Keratinocyte (primary cell): ENCODE measurements around the gene ZNF132. TPM values are rescaled to one million over a fixed set of nuclear protein-coding genes. Genes with fewer than 3 reads are reported as not detected.

Source experiments
- DNase-seq: peaks from one replicate; pipeline ENCODE4 v3.0.0-alpha.2; 2011; ENCODE audit warnings: low read depth, missing footprints, low spot score
- FAIRE-seq: peaks from 2 replicates; lab custom pipeline; 2011; peaks lifted over from hg19 to GRCh38; lab: Jason Lieb, UNC
- H2AFZ ChIP-seq: 2 replicates; pipeline ENCODE4 v1.6.0; 2012; ENCODE audit warnings: low read length, control low read depth, inconsistent platforms; ENCODE audit not compliant: control insufficient read depth
- H3K27ac ChIP-seq: 2 replicates; pipeline ENCODE4 v1.5.1; 2011; ENCODE audit warnings: low read length; ENCODE audit not compliant: control insufficient read depth, insufficient read depth
- H3K27me3 ChIP-seq: 3 replicates; pipeline ENCODE4 v1.6.0; 2011; ENCODE audit warnings: low read length; ENCODE audit not compliant: control insufficient read depth, insufficient read depth; ENCODE audit errors: extremely low read depth
- H3K36me3 ChIP-seq, 2 experiments: 2 replicates in 1 of 2; 3 replicates in 1 of 2; pipeline ENCODE4 v1.5.1; 2011; ENCODE audit warnings: low read length in 2 of 2, mild to moderate bottlenecking in 1 of 2; ENCODE audit not compliant: control insufficient read depth in 2 of 2, insufficient read depth in 2 of 2; ENCODE audit errors: extremely low read depth in 1 of 2
- H3K4me1 ChIP-seq: 3 replicates; pipeline ENCODE4 v1.5.1; 2011; ENCODE audit warnings: low read length; ENCODE audit not compliant: control insufficient read depth, insufficient read depth; ENCODE audit errors: extremely low read depth
- H3K4me2 ChIP-seq: 3 replicates; pipeline ENCODE4 v1.6.0; 2011; ENCODE audit warnings: low read depth, low read length; ENCODE audit not compliant: control insufficient read depth, insufficient read depth; ENCODE audit errors: extremely low read depth
- H3K4me3 ChIP-seq, 3 experiments: fragments of 200-600 bp in 1 of 3; sonication (generic) in 1 of 3; 2 replicates in 2 of 3; 3 replicates in 1 of 3; pipeline ENCODE4 v1.5.1; 2011 to 2016; ENCODE audit warnings: low read length in 3 of 3, mild to moderate bottlenecking in 3 of 3, control low read depth in 2 of 3, inconsistent platforms in 1 of 3, low read depth in 1 of 3, mixed read lengths in 1 of 3, mixed run types in 1 of 3, moderate library complexity in 1 of 3; ENCODE audit not compliant: control insufficient read depth in 2 of 3, insufficient read depth in 2 of 3; ENCODE audit errors: extremely low read depth in 1 of 3
- H3K79me2 ChIP-seq: 2 replicates; pipeline ENCODE4 v1.6.0; 2012; ENCODE audit warnings: low read length; ENCODE audit not compliant: control insufficient read depth, insufficient read depth
- H3K9ac ChIP-seq: 3 replicates; pipeline ENCODE4 v1.6.0; 2011; ENCODE audit warnings: low read length; ENCODE audit not compliant: control insufficient read depth, insufficient read depth; ENCODE audit errors: extremely low read depth
- H3K9me1 ChIP-seq: 3 replicates; pipeline ENCODE4 v1.6.0; 2011; ENCODE audit warnings: low read length; ENCODE audit not compliant: control insufficient read depth, insufficient read depth; ENCODE audit errors: extremely low read depth
- H3K9me3 ChIP-seq: 2 replicates; pipeline ENCODE4 v1.5.1; 2012; ENCODE audit warnings: low read depth, low read length; ENCODE audit not compliant: control insufficient read depth
- H4K20me1 ChIP-seq: 3 replicates; pipeline ENCODE4 v1.6.0; 2011; ENCODE audit warnings: low read length; ENCODE audit not compliant: control insufficient read depth, insufficient read depth; ENCODE audit errors: extremely low read depth
- EZH2 ChIP-seq: IDR thresholded peaks from one replicate; pipeline ENCODE4 v1.6.1; 2012; ENCODE audit warnings: inconsistent platforms, mild to moderate bottlenecking, low read length, moderate library complexity
- dilution Hi-C: fragments of 300-500 bp; cut with MboI; formaldehyde crosslinking; loops from one replicate; pipeline ENCODE4 v1.7.0; 2020; ENCODE audit warnings: low sequenced_read_pairs; ENCODE audit not compliant: extremely low pct_ligation_motif_present
- polyA plus RNA-seq, 5 experiments: library from polyadenylated mRNA; depleted of rRNA in 3 of 5; stranded (reverse) in 3 of 5; stranded (forward) in 1 of 5; unstranded in 1 of 5; fragments of >200 nt; gene quantifications; 1 replicate in 1 of 5; 2 replicates in 3 of 5; 3 replicates in 1 of 5; pipeline versions ENCODE4 v1.2.1 to v1.2.3, GENCODE V29; 2011 to 2012; ENCODE audit warnings: missing spikeins in 2 of 5, low read depth in 1 of 5, low replicate concordance in 1 of 5
- TF ChIP-seq, protein P1 (sequence below), 3 experiments: IDR thresholded peaks in 1 of 3; conservative IDR thresholded peaks in 1 of 3; optimal IDR thresholded peaks in 1 of 3; 2 replicates in 2 of 3; 3 replicates in 1 of 3; pipeline versions ENCODE3 to v1.5.1; 2011; ENCODE audit warnings: low read length in 3 of 3, mild to moderate bottlenecking in 3 of 3, moderate library complexity in 2 of 3, control low read depth in 1 of 3, inconsistent platforms in 1 of 3; ENCODE audit not compliant: insufficient read depth in 2 of 3; ENCODE audit errors: extremely low read depth in 1 of 3

ZNF132 gene
- polyA plus RNA-seq, 1 donor (not counting 4 experiments of a cell fraction or from before 2014, with no cell fraction given), result 1.6 TPM

GRCh38 chr19:58460039-58460438, 20.1 kb upstream of the ZNF132 start:
- H4K20me1 ChIP-seq, result no peaks in the 10 kb centered on the region
- FAIRE-seq (peak; percentile 100), DNase-seq (no peak)
- TF ChIP-seq EZH2, result no peak
- TF ChIP-seq, protein P1, sequence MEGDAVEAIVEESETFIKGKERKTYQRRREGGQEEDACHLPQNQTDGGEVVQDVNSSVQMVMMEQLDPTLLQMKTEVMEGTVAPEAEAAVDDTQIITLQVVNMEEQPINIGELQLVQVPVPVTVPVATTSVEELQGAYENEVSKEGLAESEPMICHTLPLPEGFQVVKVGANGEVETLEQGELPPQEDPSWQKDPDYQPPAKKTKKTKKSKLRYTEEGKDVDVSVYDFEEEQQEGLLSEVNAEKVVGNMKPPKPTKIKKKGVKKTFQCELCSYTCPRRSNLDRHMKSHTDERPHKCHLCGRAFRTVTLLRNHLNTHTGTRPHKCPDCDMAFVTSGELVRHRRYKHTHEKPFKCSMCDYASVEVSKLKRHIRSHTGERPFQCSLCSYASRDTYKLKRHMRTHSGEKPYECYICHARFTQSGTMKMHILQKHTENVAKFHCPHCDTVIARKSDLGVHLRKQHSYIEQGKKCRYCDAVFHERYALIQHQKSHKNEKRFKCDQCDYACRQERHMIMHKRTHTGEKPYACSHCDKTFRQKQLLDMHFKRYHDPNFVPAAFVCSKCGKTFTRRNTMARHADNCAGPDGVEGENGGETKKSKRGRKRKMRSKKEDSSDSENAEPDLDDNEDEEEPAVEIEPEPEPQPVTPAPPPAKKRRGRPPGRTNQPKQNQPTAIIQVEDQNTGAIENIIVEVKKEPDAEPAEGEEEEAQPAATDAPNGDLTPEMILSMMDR (optimal IDR thresholded peaks at IDR 0.05 in 1 of 3, IDR thresholded peaks at IDR 0.05 in 1 of 3, conservative IDR thresholded peaks at IDR 0.05 in 1 of 3; ENCODE audit: extremely low read depth in 1 of 3, insufficient read depth in 2 of 3, low read length in 3 of 3), result no peak
- H3K9me1 ChIP-seq, result no peaks in the 10 kb centered on the region
- H3K4me1 ChIP-seq, result peaks cover 10% of the 10 kb centered on the region
- no peaks in the 10 kb centered on the region for H3K9me3 ChIP-seq
- dilution Hi-C loops, result no loop called here
- H3K27me3 ChIP-seq, result no peaks in the 10 kb centered on the region
- no peak overlapping the region for H3K4me3 ChIP-seq
- H3K9ac ChIP-seq, result no peak overlapping the region
- H3K36me3 ChIP-seq, result peaks cover 8% of the 10 kb centered on the region in 2 experiments
- H3K79me2 ChIP-seq, result no peaks in the 10 kb centered on the region
- no peak overlapping the region for H2AFZ ChIP-seq
- no peak overlapping the region for H3K27ac ChIP-seq
- no peak overlapping the region for H3K4me2 ChIP-seq

DNA sequence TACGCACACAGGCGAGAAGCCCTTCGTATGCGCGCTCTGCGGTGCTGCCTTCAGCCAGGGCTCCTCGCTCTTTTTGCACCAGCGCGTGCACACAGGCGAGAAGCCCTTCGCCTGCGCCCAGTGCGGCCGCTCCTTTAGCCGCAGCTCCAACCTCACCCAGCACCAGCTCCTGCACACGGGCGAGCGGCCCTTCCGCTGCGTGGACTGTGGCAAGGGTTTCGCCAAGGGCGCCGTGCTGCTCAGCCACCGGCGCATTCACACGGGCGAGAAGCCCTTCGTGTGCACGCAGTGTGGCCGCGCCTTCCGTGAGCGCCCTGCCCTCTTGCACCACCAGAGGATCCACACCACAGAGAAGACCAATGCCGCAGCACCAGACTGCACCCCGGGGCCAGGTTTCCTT, 16.2 kb upstream of the ZNF132 start:
- Histone ChIP-seq H3K36me3 (peaks cover 14% of the 10 kb centered on the region in 2 experiments), H3K4me1 (peaks cover 15% of the 10 kb centered on the region), H2AFZ (no peak overlapping the region), H3K79me2 (no peaks in the 10 kb centered on the region), H3K9me3 (no peaks in the 10 kb centered on the region), H3K9ac (no peak overlapping the region), H3K4me3 (no peak overlapping the region), H4K20me1 (no peaks in the 10 kb centered on the region), H3K4me2 (no peak overlapping the region), H3K27ac (no peak overlapping the region), H3K27me3 (no peaks in the 10 kb centered on the region), H3K9me1 (no peaks in the 10 kb centered on the region)
- dilution Hi-C loops, result no loop called here
- DNase-seq (no peak), FAIRE-seq (no peak)
- no peak for TF ChIP-seq EZH2
- TF ChIP-seq, protein P1 (optimal IDR thresholded peaks at IDR 0.05 in 1 of 3, IDR thresholded peaks at IDR 0.05 in 1 of 3, conservative IDR thresholded peaks at IDR 0.05 in 1 of 3; ENCODE audit: extremely low read depth in 1 of 3, insufficient read depth in 2 of 3, low read length in 3 of 3), result no peak
